H54 (cell line): ENCODE measurements around the gene GPR84.

ENCODE experiments used
- DNase-seq: peaks from one replicate; pipeline ENCODE4 v3.0.0; 2011; ENCODE audit warnings: low spot score, mixed read lengths; ENCODE audit not compliant: insufficient read length
- FAIRE-seq: peaks from 3 replicates; lab custom pipeline; 2011; peaks lifted over from hg19 to GRCh38; lab: Jason Lieb, UNC
- POLR2A ChIP-seq: IDR thresholded peaks from 2 replicates; pipeline ENCODE4 v1.6.1; 2011; ENCODE audit warnings: low read depth, mild to moderate bottlenecking, low read length

The GPR84 gene

DNA sequence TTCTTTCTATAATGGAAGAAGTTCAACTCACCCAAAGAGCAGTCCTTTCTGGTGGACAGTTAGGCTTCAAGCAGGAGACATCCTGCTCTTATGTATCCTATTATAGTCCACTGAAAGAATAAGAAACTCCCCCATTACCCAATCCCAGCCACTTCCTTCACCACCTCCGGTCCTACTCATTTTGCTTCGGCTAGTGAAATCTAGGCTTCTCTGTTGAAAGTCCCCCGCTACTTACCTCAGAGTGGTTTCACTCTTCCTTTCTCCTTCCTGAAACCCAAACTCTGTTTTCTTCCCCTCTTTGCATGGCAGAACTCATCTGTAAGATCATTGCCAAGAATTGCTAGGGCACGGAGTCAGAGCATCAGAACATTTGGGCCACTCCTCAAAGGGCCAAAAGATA lies at the start of gene GPR84:
Gene GPR84 (minus strand): TSS at position 74 of the 400 bp plus-strand sequence. CDS start 635 bp downstream, outside the sequence.
- FAIRE-seq, result no peak
- no peak for DNase-seq

DNA sequence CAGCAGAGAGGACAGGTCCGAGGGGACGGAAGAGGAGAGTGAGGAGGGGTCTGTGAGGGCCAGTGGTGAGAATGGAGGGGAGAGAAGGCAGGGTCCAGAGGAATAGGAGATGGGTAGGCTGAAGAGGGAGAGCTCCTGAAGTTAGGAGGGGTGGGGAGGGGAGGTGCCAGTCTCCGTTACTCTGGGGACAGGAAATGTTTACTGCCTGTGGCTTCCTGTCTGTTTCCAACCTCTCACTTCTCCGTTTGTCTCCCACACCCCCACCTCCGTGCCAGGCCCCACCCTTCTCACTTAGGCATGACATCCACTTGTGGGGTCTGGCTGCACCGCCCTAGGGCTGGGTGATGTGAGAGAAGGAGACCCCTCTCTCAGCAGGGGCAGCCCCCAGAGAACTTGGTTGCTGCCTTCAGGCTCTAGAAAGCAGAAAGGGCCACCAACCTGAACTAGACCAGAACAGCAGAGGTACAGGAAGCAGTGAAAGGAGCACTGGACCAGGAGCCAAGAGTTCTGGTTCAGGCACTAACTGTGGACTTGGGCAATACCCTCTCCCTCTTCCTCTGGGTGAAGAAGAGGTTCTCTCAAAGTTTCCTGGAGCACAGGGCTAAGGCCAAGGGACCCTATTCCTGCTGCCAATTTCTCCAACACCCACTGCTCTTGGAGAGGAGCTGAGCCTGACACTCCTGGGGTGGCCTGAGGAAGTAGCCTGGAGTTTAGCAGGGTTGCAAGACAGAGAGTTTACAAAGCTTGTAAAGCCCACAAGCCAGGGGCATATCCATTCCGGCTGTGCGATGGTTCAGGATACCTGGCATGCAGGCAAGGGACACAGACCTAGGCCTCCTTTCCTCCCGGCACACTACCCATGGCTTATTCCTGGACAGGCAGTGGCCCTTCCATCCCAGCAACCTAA lies 49.3 kb upstream of the GPR84 start:
- FAIRE-seq (no peak), DNase-seq (no peak)
- TF ChIP-seq POLR2A, result no peak

More for the DNA sequence above, at the start of gene GPR84:
- TF ChIP-seq POLR2A, result no peak

GRCh38 chr12:54412786-54413185 lies 48.5 kb upstream of the GPR84 start:
- no peak for DNase-seq
- no peak for TF ChIP-seq POLR2A
- FAIRE-seq, result no peak

GRCh38 chr12:54412348-54412747 lies 48.1 kb upstream of the GPR84 start:
- DNase-seq (no peak), FAIRE-seq (no peak)
- TF ChIP-seq POLR2A, result no peak

- TF ChIP-seq POLR2A, result no peak
- FAIRE-seq, result peak; percentile 78
- DNase-seq, result peak; percentile 90
These were observed 47.3 kb upstream of the GPR84 start for GRCh38 chr12:54411391-54412241.

GRCh38 chr12:54409267-54409666 lies 45.0 kb upstream of the GPR84 start:
- FAIRE-seq (no peak), DNase-seq (no peak)
- no peak for TF ChIP-seq POLR2A

DNA sequence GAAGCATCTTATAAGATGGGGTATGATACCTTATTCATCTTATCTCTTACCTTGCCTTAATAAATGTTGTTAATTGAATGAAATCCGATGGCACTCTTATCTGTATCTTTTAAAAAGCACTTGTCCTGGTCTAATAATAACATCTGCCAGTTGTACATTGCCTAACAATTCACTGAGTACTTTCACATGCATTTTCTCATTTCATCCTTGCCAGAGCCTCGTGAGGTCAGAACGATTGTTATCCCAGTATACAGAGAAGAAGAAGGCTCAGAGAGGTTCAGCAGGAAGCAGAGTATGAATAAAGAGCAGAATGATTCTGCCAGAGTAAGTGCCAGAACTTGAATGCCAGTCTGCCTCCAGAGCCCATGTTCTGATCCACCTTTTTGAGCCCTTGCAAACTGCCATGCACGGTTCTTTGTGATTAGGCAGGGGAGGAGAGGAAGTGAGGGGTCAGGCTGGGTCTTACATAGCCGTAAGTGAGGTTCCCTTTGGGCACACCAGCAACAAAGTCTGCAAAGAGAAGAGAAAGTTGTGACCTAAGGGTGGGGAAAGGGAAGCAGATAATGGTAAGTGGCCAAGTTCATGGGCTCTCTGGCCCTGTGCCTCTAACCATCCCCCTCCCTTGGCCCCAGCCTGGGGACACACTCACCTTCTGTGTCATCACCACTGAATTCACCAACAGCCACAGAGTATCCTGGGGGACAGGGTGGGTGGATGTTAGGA lies 43.1 kb upstream of the GPR84 start:
- no peak for TF ChIP-seq POLR2A
- DNase-seq, result no peak
- no peak for FAIRE-seq

DNA sequence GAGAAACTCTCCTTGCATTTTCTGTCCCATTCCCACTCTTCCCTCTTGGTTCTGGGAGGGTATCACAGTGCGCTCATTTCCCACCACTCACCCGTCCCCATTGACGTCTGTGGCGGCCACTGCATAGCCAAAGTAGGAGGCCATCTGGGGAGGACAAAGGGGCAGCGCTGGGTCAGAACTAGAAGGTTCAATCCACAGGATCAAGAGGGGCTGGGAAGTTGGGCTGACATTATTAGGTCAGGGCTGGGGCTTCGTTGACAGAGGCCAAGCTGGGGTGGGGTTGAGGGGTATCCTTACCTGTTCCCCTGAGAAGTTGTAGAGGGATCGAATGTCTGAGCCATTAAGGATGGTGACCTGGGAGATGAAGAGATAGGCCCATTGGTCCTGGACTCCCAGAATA lies 41.3 kb upstream of the GPR84 start:
- no peak for TF ChIP-seq POLR2A
- FAIRE-seq (no peak), DNase-seq (no peak)

- TF ChIP-seq POLR2A, result no peak
- DNase-seq (no peak), FAIRE-seq (no peak)
These were observed 40.8 kb upstream of the GPR84 start for GRCh38 chr12:54405106-54405505.

DNA sequence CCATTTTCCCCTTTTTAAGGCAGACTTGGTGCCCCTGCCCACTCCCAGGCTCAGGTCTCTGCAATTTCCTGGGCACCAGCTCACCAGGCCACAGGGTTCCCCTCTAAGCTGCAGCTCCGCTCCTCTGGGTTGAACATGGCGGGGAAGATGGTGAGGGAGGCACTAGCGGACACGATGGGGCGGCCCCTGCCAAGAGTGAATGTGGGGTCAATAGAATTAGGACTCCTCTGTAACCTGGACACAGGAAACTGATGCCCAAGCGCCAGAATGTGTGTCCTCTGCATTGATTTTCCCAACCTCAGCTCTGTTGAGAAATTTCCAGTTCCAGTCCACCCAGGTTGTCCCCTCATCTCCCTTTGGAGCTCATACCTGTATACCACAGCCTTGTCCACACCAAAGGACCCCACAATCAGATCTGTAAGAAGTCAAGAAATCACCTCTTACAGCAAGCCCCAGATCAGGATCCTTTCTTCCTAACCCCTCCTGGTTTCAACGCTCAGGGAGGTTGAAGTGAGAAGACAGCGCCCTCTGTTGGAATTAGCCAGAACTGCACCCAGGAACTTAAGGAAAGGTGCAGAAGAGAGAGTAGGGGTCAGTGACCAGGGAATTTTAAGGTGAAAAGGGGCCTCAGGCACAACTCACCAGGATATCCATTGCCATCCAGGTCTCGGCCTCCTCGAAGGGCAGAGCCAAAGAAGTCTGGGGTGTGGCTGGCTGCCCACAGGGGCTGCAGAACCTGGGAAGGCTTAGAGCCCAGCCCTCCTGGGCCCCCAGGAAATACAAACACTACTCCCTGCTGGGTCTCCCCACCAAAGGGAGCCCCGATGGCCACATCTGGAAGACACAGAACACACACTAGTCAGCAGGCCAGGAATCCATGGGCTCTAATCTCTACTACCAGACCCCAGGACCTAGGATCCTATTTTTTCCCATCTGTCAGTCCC lies 40.0 kb upstream of the GPR84 start:
- FAIRE-seq (no peak), DNase-seq (no peak)
- no peak for TF ChIP-seq POLR2A

DNA sequence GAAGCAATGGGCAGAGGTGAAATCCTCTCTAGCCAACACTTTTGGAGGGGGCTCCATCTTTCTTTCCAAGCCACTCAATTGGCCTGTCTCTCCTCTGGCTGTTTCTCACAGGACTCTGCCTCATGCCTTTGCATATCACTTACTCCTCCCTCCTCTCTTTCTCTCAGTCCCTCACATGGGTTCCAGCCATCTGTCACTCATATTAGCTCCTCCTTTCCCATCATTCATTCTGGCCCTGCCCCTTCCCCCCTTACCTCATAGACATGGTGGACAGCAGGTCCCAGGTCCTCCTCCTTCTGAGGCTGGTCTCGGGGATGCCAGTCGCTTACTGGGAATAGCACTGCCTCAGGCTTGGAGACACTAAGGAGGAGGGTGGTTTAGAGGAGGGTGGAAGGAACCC lies 36.8 kb upstream of the GPR84 start:
- DNase-seq, result no peak
- no peak for FAIRE-seq
- TF ChIP-seq POLR2A, result no peak

- no peak for FAIRE-seq
- TF ChIP-seq POLR2A, result no peak
- DNase-seq, result peak; percentile 78
These were observed 34.9 kb upstream of the GPR84 start for GRCh38 chr12:54398995-54399793.
